Endothelial cell of umbilical vein (primary cell): ENCODE measurements around the gene MINK1. TPM values are rescaled to one million over a fixed set of nuclear protein-coding genes. Genes with fewer than 3 reads are reported as not detected.

ENCODE experiments used
- BruUV-seq: library from RNA; stranded (reverse); fragments of 400-500 nt; replicated peaks from 2 replicates; lab custom pipeline; 2021; lab: Mats Ljungman, UMichigan
- CTCF ChIA-PET: fragments of 300-600, 350-600 bp; sonication (Branson Sonifier 250); formaldehyde crosslinking; loops from one replicate; lab custom pipeline; 2021; ENCODE audit warnings: antibody characterized with exemption, inconsistent platforms; lab: Charles Lee
- POLR2A ChIA-PET: fragments of 300-600, 350-600 bp; sonication (Branson Sonifier 250); formaldehyde crosslinking; loops from one replicate; lab custom pipeline; 2021; ENCODE audit warnings: antibody characterized with exemption, inconsistent platforms; lab: Charles Lee
- DNase-seq: peaks from one replicate; pipeline ENCODE4 v3.0.0-alpha.2; 2011; ENCODE audit warnings: low read depth, low spot score
- FAIRE-seq: peaks from 2 replicates; lab custom pipeline; 2011; peaks lifted over from hg19 to GRCh38; lab: Jason Lieb, UNC
- H2AFZ ChIP-seq: 2 replicates; pipeline ENCODE4 v1.6.0; 2012; ENCODE audit warnings: low read depth, low read length, control low read depth, inconsistent platforms
- H3K27ac ChIP-seq: 2 replicates; pipeline ENCODE4 v1.5.1; 2011; ENCODE audit warnings: low read depth, mild to moderate bottlenecking, control low read depth, low read length, moderate library complexity; ENCODE audit not compliant: insufficient read depth
- H3K27me3 ChIP-seq, 2 experiments: 2 replicates each; pipeline versions ENCODE4 v1.6.0 to v1.6.1; 2011; ENCODE audit warnings: low read length in 2 of 2, mixed read lengths in 1 of 2; ENCODE audit not compliant: control insufficient read depth in 2 of 2, insufficient read depth in 2 of 2
- H3K36me3 ChIP-seq, 2 experiments: 2 replicates in 1 of 2; 3 replicates in 1 of 2; pipeline ENCODE4 v1.5.1; 2011; ENCODE audit warnings: low read length in 2 of 2, mild to moderate bottlenecking in 1 of 2, moderate library complexity in 1 of 2; ENCODE audit not compliant: control insufficient read depth in 2 of 2, insufficient read depth in 2 of 2; ENCODE audit errors: extremely low read depth in 1 of 2
- H3K4me1 ChIP-seq: 3 replicates; pipeline ENCODE4 v1.5.1; 2011; ENCODE audit warnings: mild to moderate bottlenecking, low read length; ENCODE audit not compliant: control insufficient read depth, insufficient read depth; ENCODE audit errors: extremely low read depth
- H3K4me2 ChIP-seq: 2 replicates; pipeline ENCODE4 v1.6.1; 2011; ENCODE audit warnings: low read length, control low read depth, mixed read lengths; ENCODE audit not compliant: insufficient read depth
- H3K4me3 ChIP-seq, 3 experiments: fragments of 200-600 bp in 1 of 3; sonication (generic), shearing (Covaris generic) in 1 of 3; replicated peaks in 1 of 3; 2 replicates each; pipeline ENCODE4 v1.5.1; 2011 to 2016; ENCODE audit warnings: control low read depth in 3 of 3, low read length in 3 of 3, mild to moderate bottlenecking in 2 of 3, inconsistent platforms in 1 of 3, low read depth in 1 of 3, moderate library complexity in 1 of 3; ENCODE audit not compliant: insufficient read depth in 1 of 3
- H3K79me2 ChIP-seq: 2 replicates; pipeline ENCODE4 v1.6.0; 2012; ENCODE audit warnings: low read length, inconsistent platforms; ENCODE audit not compliant: control insufficient read depth, insufficient read depth
- H3K9ac ChIP-seq: replicated peaks from 2 replicates; pipeline ENCODE3; 2011; ENCODE audit warnings: low read length, control low read depth; ENCODE audit not compliant: insufficient read depth; ENCODE audit errors: extremely low read depth
- H3K9me1 ChIP-seq: replicated peaks from 3 replicates; pipeline ENCODE4 v1.6.0; 2011; ENCODE audit warnings: mild to moderate bottlenecking, low read length; ENCODE audit not compliant: control insufficient read depth, insufficient read depth; ENCODE audit errors: extremely low read depth
- H3K9me3 ChIP-seq: replicated peaks from 2 replicates; pipeline ENCODE4 v1.5.1; 2012; ENCODE audit warnings: low read length, inconsistent platforms; ENCODE audit not compliant: control insufficient read depth, insufficient read depth
- H4K20me1 ChIP-seq: replicated peaks from 2 replicates; pipeline ENCODE3; 2011; ENCODE audit warnings: mild to moderate bottlenecking, low read length; ENCODE audit not compliant: control insufficient read depth, insufficient read depth; ENCODE audit errors: extremely low read depth
- CTCF ChIP-seq, 2 donors: IDR thresholded peaks; 1 replicate in 1 of 2; 2 replicates in 1 of 2; pipeline ENCODE4 v1.5.1; 2011; ENCODE audit warnings: low read length in 2 of 2, mild to moderate bottlenecking in 2 of 2, moderate library complexity in 2 of 2, control low read depth in 1 of 2, inconsistent platforms in 1 of 2, low read depth in 1 of 2; ENCODE audit not compliant: insufficient read depth in 1 of 2; ENCODE audit errors: extremely low read depth in 1 of 2
- EZH2 ChIP-seq: IDR thresholded peaks from 2 replicates; pipeline ENCODE4 v1.6.1; 2012; ENCODE audit warnings: borderline replicate concordance, low read depth, mild to moderate bottlenecking, moderate library complexity, low read length, inconsistent platforms; ENCODE audit not compliant: severe bottlenecking
- FOS ChIP-seq: IDR thresholded peaks from 2 replicates; pipeline ENCODE4 v1.6.1; 2011; ENCODE audit warnings: mild to moderate bottlenecking, low read length, moderate library complexity, borderline replicate concordance; ENCODE audit not compliant: insufficient read depth
- GATA2 ChIP-seq: IDR thresholded peaks from 2 replicates; pipeline ENCODE4 v1.7.0; 2011; ENCODE audit warnings: low read depth, mild to moderate bottlenecking, moderate library complexity, mixed read lengths, low read length; ENCODE audit not compliant: insufficient read length, insufficient read depth
- JUN ChIP-seq: IDR thresholded peaks from 2 replicates; pipeline ENCODE4 v1.6.1; 2011; ENCODE audit warnings: borderline replicate concordance, low read depth; ENCODE audit not compliant: insufficient read length, insufficient read depth
- MYC ChIP-seq: IDR thresholded peaks from one replicate; pipeline ENCODE4 v1.6.1; 2011; ENCODE audit warnings: mild to moderate bottlenecking, low read depth, low read length
- POLR2A ChIP-seq: IDR thresholded peaks from 2 replicates; pipeline ENCODE4 v1.6.1; 2012; ENCODE audit warnings: low read depth, mild to moderate bottlenecking, control low read depth, low read length
- POLR2AphosphoS5 ChIP-seq: IDR thresholded peaks from 2 replicates; pipeline ENCODE4 v1.6.1; 2012; ENCODE audit warnings: low read depth, mild to moderate bottlenecking, control low read depth, low read length, moderate library complexity; ENCODE audit not compliant: insufficient read depth
- dilution Hi-C: fragments of 300-500 bp; cut with MboI; formaldehyde crosslinking; loops from one replicate; pipeline ENCODE4 v1.15.0; 2019; ENCODE audit warnings: low sequenced_read_pairs; ENCODE audit not compliant: extremely low pct_ligation_motif_present
- intact Hi-C: fragments of 100-400 bp; cut with micrococcal nuclease; formaldehyde crosslinking; loops from one replicate; pipeline ENCODE4 v1.10.0; 2022
- polyA plus RNA-seq, 4 experiments: library from polyadenylated mRNA; depleted of rRNA in 3 of 4; stranded (reverse) in 3 of 4; unstranded in 1 of 4; fragments of >200 nt; gene quantifications; 2 replicates each; pipeline versions ENCODE4 v1.2.1 to v1.2.3, GENCODE V29; 2011 to 2012; ENCODE audit warnings: missing spikeins in 1 of 4
- total RNA-seq: library from RNA; stranded (reverse); gene quantifications from 2 replicates; pipeline ENCODE4 v1.2.3, GENCODE V29; 2021
- TF ChIP-seq, protein P1 (sequence below): IDR thresholded peaks from 2 replicates; pipeline ENCODE4 v1.6.1; 2011; ENCODE audit not compliant: insufficient read depth, insufficient read length

Gene MINK1
- total and polyA plus RNA-seq, 2 donors (not counting 3 experiments of a cell fraction or from before 2014, with no cell fraction given), result 53.6 to 89.4 TPM

GRCh38 chr17:4823373-4824089, 9.6 kb upstream of the MINK1 start:
- FAIRE-seq, result no peak
- POLR2A ChIA-PET, result no interaction called here
- Histone ChIP-seq H3K9me3 (no peaks in the 10 kb centered on the region), H3K4me3 (no peak overlapping the region), H3K27ac (no peak overlapping the region), H3K27me3 (no peaks in the 10 kb centered on the region), H3K9ac (no peak overlapping the region), H3K79me2 (no peaks in the 10 kb centered on the region), H4K20me1 (no peaks in the 10 kb centered on the region), H3K4me2 (no peak overlapping the region), H2AFZ (no peak overlapping the region), H3K9me1 (no peaks in the 10 kb centered on the region), H3K4me1 (no peaks in the 10 kb centered on the region), H3K36me3 (peaks cover 0 to 7% of the 10 kb centered on the region in 2 experiments)
- dilution Hi-C loops, result no loop called here
- no peak for TF ChIP-seq MYC
- TF ChIP-seq JUN, result no peak
- no peak for TF ChIP-seq EZH2
- no peak for TF ChIP-seq FOS
- TF ChIP-seq GATA2, result no peak
- DNase-seq, result no peak
- CTCF ChIA-PET, result interaction anchor here (1.4 kb wide), 1 partner anchor 57 kb away, joined by 5 read pairs; no protein-coding TSS in a partner anchor
- no TSS peak for BruUV-seq
- intact Hi-C loops, result no loop called here

DNA sequence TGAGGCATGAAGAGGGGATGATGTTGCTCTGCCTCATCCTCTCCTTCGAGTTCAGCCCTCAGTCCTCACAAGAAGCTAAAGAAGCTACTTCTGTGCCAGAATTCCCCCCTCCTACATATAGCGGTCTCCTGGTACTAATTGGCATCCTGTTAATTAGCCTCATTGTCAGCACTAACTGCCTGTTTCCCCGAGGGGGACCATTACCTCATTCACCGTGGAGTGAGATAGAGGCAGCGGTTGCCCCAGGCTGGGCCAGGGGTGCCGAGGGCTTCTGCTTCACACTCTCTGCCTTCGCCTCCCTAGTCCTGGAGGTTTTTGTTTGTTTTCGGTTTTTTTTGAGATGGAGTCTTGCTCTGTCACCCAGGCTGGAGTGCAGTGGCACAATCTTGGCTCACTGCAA, 5.7 kb upstream of the MINK1 start:
- no peaks in the 10 kb centered on the region for H3K4me1 ChIP-seq
- H3K9ac ChIP-seq, result no peak overlapping the region
- no peak for DNase-seq
- H4K20me1 ChIP-seq, result no peaks in the 10 kb centered on the region
- no peak overlapping the region for H3K27ac ChIP-seq
- no peaks in the 10 kb centered on the region for H3K9me3 ChIP-seq
- TF ChIP-seq MYC (no peak), JUN (no peak), GATA2 (no peak), POLR2A (no peak), CTCF (IDR thresholded peaks at IDR 0.05; ENCODE audit: extremely low read depth in 1 of 2, insufficient read depth in 1 of 2, low read depth in 1 of 2, low read length in 2 of 2) (no peak), FOS (no peak), EZH2 (no peak), POLR2AphosphoS5 (no peak)
- TF ChIP-seq, protein P1, sequence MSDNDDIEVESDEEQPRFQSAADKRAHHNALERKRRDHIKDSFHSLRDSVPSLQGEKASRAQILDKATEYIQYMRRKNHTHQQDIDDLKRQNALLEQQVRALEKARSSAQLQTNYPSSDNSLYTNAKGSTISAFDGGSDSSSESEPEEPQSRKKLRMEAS, result no peak
- no peak for FAIRE-seq
- BruUV-seq, result no TSS peak
- no peaks in the 10 kb centered on the region for H3K27me3 ChIP-seq
- CTCF ChIA-PET, result interaction anchor here (1.0 kb wide), 1 partner anchor 54 kb away, joined by 3 read pairs; no protein-coding TSS in a partner anchor
- H3K79me2 ChIP-seq, result no peaks in the 10 kb centered on the region
- no peak overlapping the region for H3K4me2 ChIP-seq
- peaks cover 0 to 3% of the 10 kb centered on the region in 2 experiments for H3K36me3 ChIP-seq
- H3K9me1 ChIP-seq, result no peaks in the 10 kb centered on the region
- H2AFZ ChIP-seq, result no peak overlapping the region
- no peak overlapping the region for H3K4me3 ChIP-seq
- dilution Hi-C loops (no loop called here), intact Hi-C loops (no loop called here)
- POLR2A ChIA-PET, result no interaction called here
